H1 (cell line): Measurements from ENCODE around the gene TEKTIP1. TPM values are rescaled to one million over a fixed set of nuclear protein-coding genes. Genes with fewer than 3 reads are reported as not detected.

Source experiments
- CTCF ChIA-PET: fragments of 300-600 bp; sonication (Branson Sonifier 250); formaldehyde crosslinking; loops from one replicate; lab custom pipeline; 2021; ENCODE audit not compliant: partially characterized antibody; lab: Charles Lee
- POLR2A ChIA-PET: fragments of 300-600 bp; sonication (Branson Sonifier 250); formaldehyde crosslinking; loops from one replicate; lab custom pipeline; 2021; ENCODE audit warnings: inconsistent platforms; ENCODE audit not compliant: partially characterized antibody; lab: Charles Lee
- DNase-seq, 2 experiments: peaks; one replicate each; pipeline versions ENCODE4 v3.0.0 to v3.0.0-alpha.2; 2010 to 2022; ENCODE audit warnings: low spot score in 2 of 2, low read depth in 1 of 2, mixed read lengths in 1 of 2
- FAIRE-seq: peaks from 2 replicates; lab custom pipeline; 2011; peaks lifted over from hg19 to GRCh38; lab: Jason Lieb, UNC
- H2AFZ ChIP-seq: 2 replicates; pipeline ENCODE4 v1.8.1; 2012; ENCODE audit warnings: low read length, inconsistent platforms
- H2AK5ac ChIP-seq: 2 replicates; pipeline ENCODE4 v1.6.1; 2013; ENCODE audit warnings: low read depth, low read length
- H2BK120ac ChIP-seq: replicated peaks from 2 replicates; pipeline ENCODE3; 2013; ENCODE audit warnings: low read depth, low read length, inconsistent platforms
- H2BK12ac ChIP-seq: 2 replicates; pipeline ENCODE4 v1.6.1; 2013; ENCODE audit warnings: low read depth, low read length
- H2BK15ac ChIP-seq: 2 replicates; pipeline ENCODE4 v1.6.1; 2013; ENCODE audit warnings: low read length
- H2BK20ac ChIP-seq: 2 replicates; pipeline ENCODE4 v1.6.1; 2013; ENCODE audit warnings: low read length
- H2BK5ac ChIP-seq: 2 replicates; pipeline ENCODE4 v1.6.1; 2013; ENCODE audit warnings: low read depth, low read length
- H3K14ac ChIP-seq: 2 replicates; pipeline ENCODE4 v1.6.1; 2013; ENCODE audit warnings: inconsistent platforms; ENCODE audit not compliant: insufficient read length
- H3K18ac ChIP-seq: 2 replicates; pipeline ENCODE4 v1.6.1; 2013; ENCODE audit warnings: low read length; ENCODE audit errors: extremely low read depth
- H3K23ac ChIP-seq: 2 replicates; pipeline ENCODE4 v1.6.1; 2013; ENCODE audit warnings: inconsistent platforms; ENCODE audit not compliant: insufficient read length
- H3K23me2 ChIP-seq: 2 replicates; pipeline ENCODE4 v1.6.1; 2013; ENCODE audit warnings: low read depth, low read length
- H3K27ac ChIP-seq: 2 replicates; pipeline ENCODE4 v1.6.1; 2011; ENCODE audit warnings: low read depth, low read length, inconsistent platforms
- H3K27me3 ChIP-seq, 4 experiments: replicated peaks in 1 of 4; 1 replicate in 1 of 4; 2 replicates in 3 of 4; pipeline versions ENCODE4 v1.6.1 to v1.8.1; 2011 to 2013; ENCODE audit warnings: low read length in 3 of 4, mild to moderate bottlenecking in 3 of 4, inconsistent platforms in 2 of 4, mixed read lengths in 2 of 4, moderate library complexity in 1 of 4; ENCODE audit not compliant: control insufficient read depth in 3 of 4, insufficient read depth in 3 of 4; ENCODE audit errors: extremely low read depth in 1 of 4
- H3K36me3 ChIP-seq, 4 experiments: 2 replicates each; pipeline versions ENCODE4 v1.6.1 to v1.8.1; 2011 to 2013; ENCODE audit warnings: mild to moderate bottlenecking in 4 of 4, low read length in 3 of 4, moderate library complexity in 2 of 4, control low read depth in 1 of 4, inconsistent platforms in 1 of 4; ENCODE audit not compliant: insufficient read depth in 4 of 4, control insufficient read depth in 2 of 4
- H3K4ac ChIP-seq: replicated peaks from 2 replicates; pipeline ENCODE3; 2013; ENCODE audit warnings: low read length, low read depth, mixed read lengths, inconsistent platforms; ENCODE audit not compliant: insufficient read length
- H3K4me1 ChIP-seq, 4 experiments: replicated peaks in 1 of 4; 1 replicate in 1 of 4; 2 replicates in 3 of 4; pipeline versions ENCODE4 v1.6.1 to v1.8.1; 2011 to 2013; ENCODE audit warnings: low read length in 3 of 4, inconsistent platforms in 2 of 4, mixed read lengths in 1 of 4; ENCODE audit not compliant: insufficient read depth in 4 of 4, control insufficient read depth in 3 of 4
- H3K4me2 ChIP-seq, 2 experiments: 2 replicates each; pipeline versions ENCODE4 v1.6.1 to v1.8.1; 2011 to 2013; ENCODE audit warnings: low read depth in 2 of 2, low read length in 2 of 2, control low read depth in 1 of 2, inconsistent platforms in 1 of 2, mild to moderate bottlenecking in 1 of 2; ENCODE audit not compliant: insufficient read depth in 1 of 2
- H3K4me3 ChIP-seq, 4 experiments: fragments of 200-600, 300-600 bp in 1 of 4; sonication (generic), shearing (Covaris generic), sonication (Bioruptor Twin) in 1 of 4; 2 replicates each; pipeline versions ENCODE4 v1.5.1 to v1.8.1; 2011 to 2016; ENCODE audit warnings: low read length in 4 of 4, low read depth in 3 of 4, control low read depth in 2 of 4, inconsistent platforms in 2 of 4, mild to moderate bottlenecking in 2 of 4, mixed read lengths in 1 of 4, moderate library complexity in 1 of 4; ENCODE audit not compliant: insufficient read depth in 2 of 4; ENCODE audit errors: extremely low read depth in 1 of 4
- H3K56ac ChIP-seq: replicated peaks from 2 replicates; pipeline ENCODE3; 2013; ENCODE audit warnings: low read depth, mild to moderate bottlenecking, mixed read lengths, low read length, inconsistent platforms; ENCODE audit not compliant: insufficient read length
- H3K79me1 ChIP-seq: 2 replicates; pipeline ENCODE4 v1.6.1; 2013; ENCODE audit warnings: low read depth, low read length, control low read depth
- H3K79me2 ChIP-seq, 2 experiments: 2 replicates each; pipeline versions ENCODE4 v1.6.1 to v1.8.1; 2012 to 2013; ENCODE audit warnings: low read length in 2 of 2, mild to moderate bottlenecking in 2 of 2, inconsistent platforms in 1 of 2; ENCODE audit not compliant: insufficient read depth in 2 of 2, control insufficient read depth in 1 of 2
- H3K9ac ChIP-seq, 4 experiments: replicated peaks in 1 of 4; 1 replicate in 1 of 4; 2 replicates in 3 of 4; pipeline versions ENCODE4 v1.6.1 to v1.8.1; 2011 to 2013; ENCODE audit warnings: low read depth in 3 of 4, low read length in 3 of 4, control low read depth in 2 of 4, mild to moderate bottlenecking in 2 of 4, moderate library complexity in 2 of 4, inconsistent platforms in 1 of 4; ENCODE audit errors: extremely low read depth in 1 of 4
- H3K9me3 ChIP-seq, 2 experiments: 2 replicates each; pipeline versions ENCODE4 v1.6.1 to v1.8.1; 2012 to 2013; ENCODE audit warnings: mild to moderate bottlenecking in 2 of 2, moderate library complexity in 2 of 2, control low read depth in 1 of 2, inconsistent platforms in 1 of 2, low read depth in 1 of 2, low read length in 1 of 2, mixed read lengths in 1 of 2; ENCODE audit not compliant: insufficient read depth in 2 of 2
- H4K20me1 ChIP-seq, 2 experiments: replicated peaks in 1 of 2; 2 replicates each; pipeline versions ENCODE3 to v1.8.1; 2011 to 2013; ENCODE audit warnings: inconsistent platforms in 2 of 2, low read length in 2 of 2, mild to moderate bottlenecking in 1 of 2; ENCODE audit not compliant: insufficient read depth in 2 of 2, control insufficient read depth in 1 of 2
- H4K5ac ChIP-seq: 2 replicates; pipeline ENCODE4 v1.6.1; 2013; ENCODE audit warnings: low read length, low read depth, mixed read lengths, inconsistent platforms; ENCODE audit not compliant: insufficient read length
- H4K8ac ChIP-seq: 2 replicates; pipeline ENCODE4 v1.8.0; 2013; ENCODE audit warnings: mild to moderate bottlenecking, moderate library complexity, low read length, inconsistent platforms; ENCODE audit not compliant: insufficient read depth; ENCODE audit errors: extremely low read depth
- H4K91ac ChIP-seq: replicated peaks from 2 replicates; pipeline ENCODE3; 2013; ENCODE audit warnings: low read length, mixed read lengths, inconsistent platforms; ENCODE audit not compliant: insufficient read length
- E2F6 ChIP-seq: IDR thresholded peaks from 2 replicates; pipeline ENCODE4 v1.6.1; 2012; ENCODE audit warnings: inconsistent platforms
- RBBP5 ChIP-seq: IDR thresholded peaks from 2 replicates; pipeline ENCODE4 v1.7.1; 2012; ENCODE audit warnings: low read depth, mild to moderate bottlenecking, inconsistent platforms, low read length, moderate library complexity, borderline replicate concordance
- RFX5 ChIP-seq: IDR thresholded peaks from 2 replicates; pipeline ENCODE4 v1.6.1; 2011; ENCODE audit warnings: low read depth, low read length, improper control_type of control experiment, borderline replicate concordance
- WGBS, 2 experiments: shearing (Covaris generic) in 1 of 2; methylation state at CpG; one replicate each; pipeline versions ENCODE4 v1.1.6 to v1.1.7; 2013 to 2015; ENCODE audit warnings: low lambda C conversion rate in 2 of 2, mixed read lengths in 2 of 2, inconsistent platforms in 1 of 2, low coverage in 1 of 2, missing lambda C conversion rate in 1 of 2; ENCODE audit not compliant: insufficient replicate concordance in 2 of 2, insufficient coverage in 1 of 2, insufficient read length in 1 of 2; ENCODE audit errors: extremely low coverage in 1 of 2, missing lambda C conversion rate in 1 of 2; 5-methylcytosine and 5-hydroxymethylcytosine counted together
- polyA plus RNA-seq, 7 experiments: library from polyadenylated mRNA; depleted of rRNA in 3 of 7; stranded (reverse) in 5 of 7; unstranded in 2 of 7; fragments of >200 nt in 5 of 7; fragments of 200-250 nt in 2 of 7; gene quantifications; 1 replicate in 5 of 7; 2 replicates in 1 of 7; 4 replicates in 1 of 7; pipeline versions ENCODE4 v1.2.1 to v1.2.3, GENCODE V29; 2011 to 2013; ENCODE audit warnings: missing spikeins in 2 of 7, mixed read lengths in 2 of 7
- total RNA-seq: library from RNA; stranded (reverse); fragmentation: NEBNext Ultra II Directional; extraction: Animal tissue kit (Norgen Biotek cat#: 25700); gene quantifications from 2 replicates; pipeline ENCODE4 v1.2.1, GENCODE V29; 2021

The TEKTIP1 gene
- total and polyA plus RNA-seq, 2 of the 8 experiments (the other 6 are each of a cell fraction or from before 2014, with no cell fraction given), result 1.1 TPM; not detected in 1

- TF ChIP-seq RBBP5 (no peak), E2F6 (no peak), RFX5 (no peak)
- H2AK5ac ChIP-seq, result no peak overlapping the region
- H3K79me1 ChIP-seq, result no peaks in the 10 kb centered on the region
- POLR2A ChIA-PET, result interaction anchor here (1.5 to 2.0 kb wide), 2 partner anchors 10 to 14 kb away, joined by 6 to 8 read pairs; partner anchors contain the start of gene MFSD12
- no peak overlapping the region for H2BK5ac ChIP-seq
- H3K4me2 ChIP-seq, result no peak overlapping the region
- no peaks in the 10 kb centered on the region for H3K9me3 ChIP-seq
- 87% methylated on average over 42 of the region's 47 CpGs; no CpG with 5 or more reads in 1 of the 2 experiments for WGBS, 2 experiments
- no peak for FAIRE-seq
- no peaks in the 10 kb centered on the region for H3K79me2 ChIP-seq
- DNase-seq, result no peak
- H3K27me3 ChIP-seq, result no peaks in the 10 kb centered on the region
- H4K8ac ChIP-seq, result no peak overlapping the region; the same call in none of the 2 replicates
- peaks cover 3 to 10% (median 6%) of the 10 kb centered on the region in 4 experiments; a peak in 6 of 7 replicates for H3K4me1 ChIP-seq
- no peak overlapping the region for H2BK20ac ChIP-seq
- no peak overlapping the region for H3K14ac ChIP-seq
- H3K56ac ChIP-seq, result no peak overlapping the region
- H3K36me3 ChIP-seq, result peaks cover 0 to 7% (median 1%) of the 10 kb centered on the region in 4 experiments; a peak in 2 of 8 replicates
- no peak overlapping the region for H2AFZ ChIP-seq
- no peaks in the 10 kb centered on the region for H3K23me2 ChIP-seq
- no peak overlapping the region for H2BK120ac ChIP-seq
- no peak overlapping the region for H3K4me3 ChIP-seq
- CTCF ChIA-PET, result interaction anchor here (0.7 to 5.5 kb wide), 4 partner anchors 15 to 49 kb away, joined by 4 to 66 read pairs (median 12); partner anchors contain the start of gene MFSD12
- no peak overlapping the region for H3K27ac ChIP-seq
- no peak overlapping the region for H3K18ac ChIP-seq
- no peak overlapping the region for H3K23ac ChIP-seq
- H4K91ac ChIP-seq, result no peak overlapping the region
- H4K5ac ChIP-seq, result no peak overlapping the region
- H2BK12ac ChIP-seq, result no peak overlapping the region
- H4K20me1 ChIP-seq, result peaks cover 13 to 23% of the 10 kb centered on the region in 2 experiments
- H3K4ac ChIP-seq, result no peak overlapping the region
- H3K9ac ChIP-seq, result no peak overlapping the region
- H2BK15ac ChIP-seq, result no peak overlapping the region
Measured at GRCh38 chr19:3543150-3544057, 4.4 kb downstream of the TEKTIP1 start.
